Right forelimb (tissue), 1 donor: ENCODE results near the gene ECSIT.
"Not testable (repeated sequence)": the region's sequence is repeated elsewhere in the genome, so short reads cannot be mapped to it uniquely, and the experiment has no call there.

Experiments
- DNase-seq: peaks from one replicate; pipeline ENCODE4 v3.0.0-alpha.2; 2018

ECSIT gene

DNA sequence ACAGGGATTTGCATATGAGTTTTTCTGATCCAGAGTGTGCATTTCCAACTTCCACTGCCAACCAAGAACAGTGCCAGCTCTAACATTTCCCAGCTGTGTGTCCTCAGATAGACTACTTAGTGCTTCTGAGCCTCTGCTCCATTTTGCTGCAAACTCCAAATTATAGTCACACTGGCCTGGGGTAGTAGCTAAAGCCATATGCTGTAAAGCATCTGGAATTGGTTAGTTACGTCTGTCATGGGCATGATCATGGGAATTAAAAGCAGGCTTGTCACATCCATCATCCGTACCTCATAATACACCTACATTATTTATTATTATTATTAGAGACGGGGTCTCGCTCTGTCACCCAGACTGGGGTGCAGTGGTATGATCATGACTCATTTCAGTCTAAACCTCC is 55.2 kb downstream of the ECSIT start:
- no peak for DNase-seq

DNA sequence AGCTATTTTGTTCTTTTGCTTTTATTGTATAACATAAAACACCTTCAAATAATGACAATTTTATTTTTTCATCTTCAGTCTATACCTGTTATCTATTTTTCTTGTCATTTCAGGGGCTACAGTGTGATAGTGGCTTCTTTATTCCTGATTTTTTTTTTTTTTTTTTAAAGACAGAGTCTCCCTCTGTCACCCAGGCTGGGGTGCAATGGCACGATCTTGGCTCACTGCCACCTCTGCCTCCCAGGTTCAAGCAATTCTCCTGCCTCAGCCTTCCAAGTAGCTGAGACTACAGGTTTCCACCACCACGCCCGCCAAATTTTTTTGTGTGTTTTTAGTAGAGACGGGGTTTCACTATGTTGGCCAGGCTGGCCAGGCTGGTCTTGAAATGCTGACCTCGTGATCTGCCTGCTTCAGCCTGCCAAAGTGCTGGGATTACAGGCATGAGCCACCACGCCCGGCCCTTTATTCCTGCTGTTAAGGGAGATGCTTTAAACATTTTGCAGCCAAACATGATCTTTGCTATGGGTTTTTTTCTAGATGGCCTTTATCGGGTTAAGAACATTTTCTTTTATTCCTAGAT is 60.6 kb downstream of the ECSIT start:
- DNase-seq, result not testable (repeated sequence)

GRCh38 chr19:11465600-11465999 is 63.3 kb downstream of the ECSIT start:
- no peak for DNase-seq

- DNase-seq, result no peak
Observed at GRCh38 chr19:11464333-11465265, 64.3 kb downstream of the ECSIT start.

GRCh38 chr19:11463391-11463790 is 65.5 kb downstream of the ECSIT start:
- no peak for DNase-seq

DNA sequence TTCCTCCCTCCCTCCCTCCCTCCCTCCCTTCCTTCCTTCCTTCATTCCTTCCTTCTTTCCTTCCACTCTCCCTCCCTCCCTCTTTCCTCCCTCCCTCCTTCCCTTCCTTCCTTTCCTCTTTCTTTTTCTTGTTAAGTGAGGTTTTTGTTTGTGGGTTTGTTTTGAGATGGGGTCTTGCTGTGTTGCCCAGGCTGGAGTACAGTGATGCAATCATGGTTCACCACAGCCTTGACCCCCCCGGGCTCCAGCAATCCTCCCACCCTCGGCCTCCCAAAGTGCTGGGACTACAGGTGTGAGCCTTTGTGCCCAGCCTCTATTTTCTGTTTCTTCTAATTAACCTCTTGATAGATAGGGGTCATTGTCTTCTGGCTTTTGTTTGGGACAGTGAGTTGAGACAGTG is 67.5 kb downstream of the ECSIT start:
- no peak for DNase-seq

DNA sequence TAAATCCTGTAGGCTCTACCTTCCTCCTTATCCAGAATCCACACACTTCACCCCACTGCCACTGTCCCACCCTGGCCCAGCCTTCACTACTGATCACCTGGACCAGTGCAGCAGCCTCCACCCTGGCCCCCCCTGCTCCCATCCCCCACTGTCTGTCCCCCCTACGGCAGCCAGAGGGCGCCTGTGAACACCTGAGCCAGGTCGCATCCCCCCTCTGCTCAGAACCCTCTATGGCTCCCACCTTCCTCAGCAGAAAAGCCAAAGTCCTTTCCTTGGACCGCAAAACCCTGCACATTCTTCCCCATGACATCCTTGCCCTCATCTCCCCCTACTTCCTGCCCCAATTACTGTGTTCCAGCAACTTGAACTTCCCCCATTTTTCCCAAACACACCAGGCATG is 68.7 kb downstream of the ECSIT start:
- DNase-seq, result no peak

GRCh38 chr19:11458912-11459311 is 70.0 kb downstream of the ECSIT start:
- not testable (repeated sequence) for DNase-seq

GRCh38 chr19:11458236-11458900 is 70.6 kb downstream of the ECSIT start:
- no peak for DNase-seq

DNA sequence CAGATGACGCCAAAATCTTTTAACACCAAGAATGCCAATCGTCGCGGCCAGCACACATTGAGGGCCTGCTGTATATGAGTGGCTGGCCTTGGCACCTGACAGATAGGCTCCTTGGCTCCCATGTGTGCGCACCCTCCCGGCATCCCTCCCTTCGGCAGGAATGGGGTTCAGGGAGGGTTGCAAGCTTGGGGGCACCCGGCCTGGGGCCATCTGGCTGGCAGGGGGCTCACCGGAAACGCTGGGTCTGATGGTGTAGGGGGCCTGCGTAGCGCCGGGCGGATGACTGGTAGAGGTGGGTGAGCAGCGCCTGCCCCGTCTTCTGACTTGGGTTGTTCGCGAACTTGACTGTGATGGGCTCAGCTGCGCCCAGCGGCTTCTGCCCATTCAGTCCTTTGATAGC is 71.1 kb downstream of the ECSIT start:
- no peak for DNase-seq

- no peak for DNase-seq
Observed at GRCh38 chr19:11457115-11457514, 71.8 kb downstream of the ECSIT start.

GRCh38 chr19:11456659-11457058 is 72.3 kb downstream of the ECSIT start:
- no peak for DNase-seq
